MG63 (cell line): ENCODE data around the gene MIER2. TPM values are rescaled to one million over a fixed set of nuclear protein-coding genes. Genes with fewer than 3 reads are reported as not detected.

Experiments used
- DNase-seq: peaks from one replicate; pipeline ENCODE4 v3.0.0-alpha.2; 2020
- H3K27me3 ChIP-seq: fragments of 250-450 bp; sonication (Bioruptor Pico); 2 replicates; pipeline ENCODE4 v1.5.1; 2020; ENCODE audit warnings: mild to moderate bottlenecking, moderate library complexity
- H3K36me3 ChIP-seq: fragments of 250-450 bp; sonication (Bioruptor Pico); 2 replicates; pipeline ENCODE4 v1.5.1; 2020; ENCODE audit warnings: mild to moderate bottlenecking, moderate library complexity
- H3K4me3 ChIP-seq: fragments of 250-450 bp; sonication (Bioruptor Pico); 2 replicates; pipeline ENCODE4 v1.5.1; 2020; ENCODE audit warnings: mild to moderate bottlenecking, moderate library complexity
- H3K9me3 ChIP-seq: fragments of 250-450 bp; sonication (Bioruptor Pico); 2 replicates; pipeline ENCODE4 v1.5.1; 2020; ENCODE audit warnings: mild to moderate bottlenecking, moderate library complexity
- total RNA-seq: library from RNA; depleted of rRNA; stranded (reverse); fragments of >200 nt; shearing (Covaris generic); gene quantifications from 2 replicates; pipeline ENCODE4 v1.2.3, GENCODE V29; 2014; ENCODE audit warnings: low replicate concordance

MIER2 gene
- total RNA-seq, 1 experiment from 2014 or later: 3.5 TPM

GRCh38 chr19:290372-291005, 54.1 kb downstream of the MIER2 start:
- no peaks in the 10 kb centered on the region for H3K36me3 ChIP-seq
- peak overlapping the region; percentile 50 for H3K4me3 ChIP-seq
- no peaks in the 10 kb centered on the region for H3K27me3 ChIP-seq
- peak; percentile 21 for DNase-seq
- H3K9me3 ChIP-seq: no peaks in the 10 kb centered on the region

- Histone ChIP-seq H3K4me3 (peak overlapping the region; percentile 50; the same call in 1 of the 2 replicates), H3K36me3 (no peaks in the 10 kb centered on the region), H3K9me3 (no peaks in the 10 kb centered on the region), H3K27me3 (no peaks in the 10 kb centered on the region)
- DNase-seq: peak; percentile 63
These were observed 54.8 kb downstream of the MIER2 start for GRCh38 chr19:289651-290371.

- no peaks in the 10 kb centered on the region for H3K36me3 ChIP-seq
- H3K9me3 ChIP-seq: no peaks in the 10 kb centered on the region
- DNase-seq: no peak
- no peak overlapping the region for H3K4me3 ChIP-seq
- H3K27me3 ChIP-seq: no peaks in the 10 kb centered on the region
These were observed 55.7 kb downstream of the MIER2 start for GRCh38 chr19:288911-289310.

- Histone ChIP-seq H3K27me3 (no peaks in the 10 kb centered on the region), H3K36me3 (no peaks in the 10 kb centered on the region), H3K9me3 (no peaks in the 10 kb centered on the region), H3K4me3 (no peak overlapping the region)
- no peak for DNase-seq
These were observed 57.2 kb downstream of the MIER2 start for GRCh38 chr19:287381-287871.

- Histone ChIP-seq H3K27me3 (no peaks in the 10 kb centered on the region), H3K4me3 (no peak overlapping the region), H3K36me3 (no peaks in the 10 kb centered on the region), H3K9me3 (no peaks in the 10 kb centered on the region)
- no peak for DNase-seq
These were observed 61.2 kb downstream of the MIER2 start for GRCh38 chr19:283395-283794.

- H3K27me3 ChIP-seq: no peaks in the 10 kb centered on the region
- no peak overlapping the region for H3K4me3 ChIP-seq
- DNase-seq: no peak
- no peaks in the 10 kb centered on the region for H3K9me3 ChIP-seq
- H3K36me3 ChIP-seq: no peaks in the 10 kb centered on the region
These were observed 62.1 kb downstream of the MIER2 start for GRCh38 chr19:282501-282900.

GRCh38 chr19:281992-282391, 62.6 kb downstream of the MIER2 start:
- Histone ChIP-seq H3K27me3 (no peaks in the 10 kb centered on the region), H3K9me3 (no peaks in the 10 kb centered on the region), H3K4me3 (no peak overlapping the region), H3K36me3 (no peaks in the 10 kb centered on the region)
- DNase-seq: no peak

GRCh38 chr19:281156-281853, 63.3 kb downstream of the MIER2 start:
- no peaks in the 10 kb centered on the region for H3K27me3 ChIP-seq
- H3K9me3 ChIP-seq: no peaks in the 10 kb centered on the region
- H3K4me3 ChIP-seq: no peak overlapping the region
- no peak for DNase-seq
- no peaks in the 10 kb centered on the region for H3K36me3 ChIP-seq

GRCh38 chr19:280541-281009, 64.0 kb downstream of the MIER2 start:
- H3K27me3 ChIP-seq: no peaks in the 10 kb centered on the region
- no peaks in the 10 kb centered on the region for H3K9me3 ChIP-seq
- H3K36me3 ChIP-seq: no peaks in the 10 kb centered on the region
- DNase-seq: no peak
- H3K4me3 ChIP-seq: no peak overlapping the region

GRCh38 chr19:279656-280055, 64.9 kb downstream of the MIER2 start:
- Histone ChIP-seq H3K9me3 (no peaks in the 10 kb centered on the region), H3K36me3 (no peaks in the 10 kb centered on the region), H3K4me3 (no peak overlapping the region), H3K27me3 (no peaks in the 10 kb centered on the region)
- no peak for DNase-seq

GRCh38 chr19:279231-279630, 65.4 kb downstream of the MIER2 start:
- Histone ChIP-seq H3K4me3 (no peak overlapping the region), H3K27me3 (no peaks in the 10 kb centered on the region)

GRCh38 chr19:277581-278165, 66.9 kb downstream of the MIER2 start:
- DNase-seq: no peak
- H3K4me3 ChIP-seq: no peak overlapping the region
- no peaks in the 10 kb centered on the region for H3K36me3 ChIP-seq
- no peaks in the 10 kb centered on the region for H3K9me3 ChIP-seq
- H3K27me3 ChIP-seq: no peaks in the 10 kb centered on the region

More at GRCh38 chr19:279231-279630, 65.4 kb downstream of the MIER2 start:
- no peaks in the 10 kb centered on the region for H3K36me3 ChIP-seq
- H3K9me3 ChIP-seq: no peaks in the 10 kb centered on the region
- DNase-seq: no peak

GRCh38 chr19:277131-277530, 67.5 kb downstream of the MIER2 start:
- Histone ChIP-seq H3K27me3 (no peaks in the 10 kb centered on the region), H3K9me3 (no peaks in the 10 kb centered on the region), H3K4me3 (no peak overlapping the region), H3K36me3 (no peaks in the 10 kb centered on the region)
- DNase-seq: no peak

GRCh38 chr19:275958-276646, 68.5 kb downstream of the MIER2 start:
- DNase-seq: no peak

GRCh38 chr19:275000-275399, 69.6 kb downstream of the MIER2 start:
- Histone ChIP-seq H3K4me3 (no peak overlapping the region), H3K9me3 (no peaks in the 10 kb centered on the region), H3K36me3 (no peaks in the 10 kb centered on the region), H3K27me3 (no peaks in the 10 kb centered on the region)
- DNase-seq: no peak

More at GRCh38 chr19:275958-276646, 68.5 kb downstream of the MIER2 start:
- H3K27me3 ChIP-seq: no peaks in the 10 kb centered on the region
- no peaks in the 10 kb centered on the region for H3K36me3 ChIP-seq
- no peak overlapping the region for H3K4me3 ChIP-seq
- no peaks in the 10 kb centered on the region for H3K9me3 ChIP-seq

GRCh38 chr19:273393-273792, 71.2 kb downstream of the MIER2 start:
- Histone ChIP-seq H3K4me3 (no peak overlapping the region), H3K36me3 (no peaks in the 10 kb centered on the region), H3K27me3 (no peaks in the 10 kb centered on the region), H3K9me3 (no peaks in the 10 kb centered on the region)
- DNase-seq: no peak
